Muscle of leg (tissue), 16 donors: ENCODE results near the gene LRRC58. TPM values are rescaled to one million over a fixed set of nuclear protein-coding genes. Genes with fewer than 3 reads are reported as not detected.
"Not testable (repeated sequence)": the region's sequence is repeated elsewhere in the genome, so short reads cannot be mapped to it uniquely, and the experiment has no call there.

Experiments used
- DNase-seq: peaks from one replicate; pipeline ENCODE4 v3.0.0; 2013
- H3K27ac ChIP-seq: one replicate; pipeline ENCODE4 v1.5.1; 2013; ENCODE audit warnings: mild to moderate bottlenecking, low read length, control low read depth
- H3K27me3 ChIP-seq: one replicate; pipeline ENCODE4 v1.6.1; 2013; ENCODE audit warnings: low read length; ENCODE audit not compliant: control insufficient read depth, insufficient read depth
- H3K36me3 ChIP-seq: one replicate; pipeline ENCODE4 v1.6.1; 2013; ENCODE audit warnings: low read length; ENCODE audit not compliant: control insufficient read depth, insufficient read depth
- H3K4me1 ChIP-seq: one replicate; pipeline ENCODE4 v1.6.1; 2013; ENCODE audit warnings: low read length; ENCODE audit not compliant: control insufficient read depth, insufficient read depth
- H3K4me3 ChIP-seq: one replicate; pipeline ENCODE4 v1.5.1; 2013; ENCODE audit warnings: low read length, control low read depth
- H3K9me3 ChIP-seq: replicated peaks from 2 replicates; pipeline ENCODE4 v1.6.1; 2013; ENCODE audit warnings: low read depth, low read length; ENCODE audit not compliant: control insufficient read depth
- WGBS: methylation state at CpG from one replicate; pipeline ENCODE4 v1.1.5; 2013; ENCODE audit warnings: missing lambda C conversion rate; ENCODE audit not compliant: insufficient coverage; 5-methylcytosine and 5-hydroxymethylcytosine counted together
- long read RNA-seq, 11 donors: transcript quantifications; one replicate each; lab custom pipeline, GENCODE V29; 2026
- polyA plus RNA-seq, 8 donors: library from polyadenylated mRNA; unstranded; fragments of 120-200 nt; gene quantifications; one replicate each; pipeline versions ENCODE4 v1.2.1 to v1.2.3, GENCODE V29; 2013; ENCODE audit warnings: inconsistent platforms in 1 of 8, low replicate concordance in 1 of 8; ENCODE audit not compliant: insufficient read length in 8 of 8, insufficient read depth in 1 of 8
- total RNA-seq: library from RNA; stranded (reverse); fragments of 120-200 nt; gene quantifications from one replicate; pipeline ENCODE4 v1.2.4, GENCODE V29; 2013

Gene LRRC58
- total RNA-seq (14.9 TPM), polyA plus RNA-seq (10 to 100 TPM in 7 of 8 donors, 1 to 10 TPM in 1; 9.0 to 18.7 (median 13.7) TPM)
- long read RNA-seq, donor 1, full-length matches to known transcripts: 1 of 1 reads
- long read RNA-seq, donor 1, partial matches to known transcripts: 0 of 1 reads
- long read RNA-seq, donor 1, other reads (novel, unspliced or antisense): 0 of 1 reads
- long read RNA-seq, donor 2: 0 reads
- long read RNA-seq, donor 3, full-length matches to known transcripts: 4 of 4 reads
- long read RNA-seq, donor 3, partial matches to known transcripts: 0 of 4 reads
- long read RNA-seq, donor 3, other reads (novel, unspliced or antisense): 0 of 4 reads
- long read RNA-seq, donor 4, full-length matches to known transcripts: 2 of 2 reads
- long read RNA-seq, donor 4, partial matches to known transcripts: 0 of 2 reads
- long read RNA-seq, donor 4, other reads (novel, unspliced or antisense): 0 of 2 reads
- long read RNA-seq, donor 5, full-length matches to known transcripts: 5 of 5 reads
- long read RNA-seq, donor 5, partial matches to known transcripts: 0 of 5 reads
- long read RNA-seq, donor 5, other reads (novel, unspliced or antisense): 0 of 5 reads
- long read RNA-seq, donor 6, full-length matches to known transcripts: 6 of 6 reads
- long read RNA-seq, donor 6, partial matches to known transcripts: 0 of 6 reads
- long read RNA-seq, donor 6, other reads (novel, unspliced or antisense): 0 of 6 reads
- long read RNA-seq, donor 7: 0 reads
- long read RNA-seq, donor 8, full-length matches to known transcripts: 3 of 3 reads
- long read RNA-seq, donor 8, partial matches to known transcripts: 0 of 3 reads
- long read RNA-seq, donor 8, other reads (novel, unspliced or antisense): 0 of 3 reads
- long read RNA-seq, donor 9, full-length matches to known transcripts: 1 of 1 reads
- long read RNA-seq, donor 9, partial matches to known transcripts: 0 of 1 reads
- long read RNA-seq, donor 9, other reads (novel, unspliced or antisense): 0 of 1 reads
- long read RNA-seq, donor 10, full-length matches to known transcripts: 3 of 3 reads
- long read RNA-seq, donor 10, partial matches to known transcripts: 0 of 3 reads
- long read RNA-seq, donor 10, other reads (novel, unspliced or antisense): 0 of 3 reads
- long read RNA-seq, donor 11: 0 reads

DNA sequence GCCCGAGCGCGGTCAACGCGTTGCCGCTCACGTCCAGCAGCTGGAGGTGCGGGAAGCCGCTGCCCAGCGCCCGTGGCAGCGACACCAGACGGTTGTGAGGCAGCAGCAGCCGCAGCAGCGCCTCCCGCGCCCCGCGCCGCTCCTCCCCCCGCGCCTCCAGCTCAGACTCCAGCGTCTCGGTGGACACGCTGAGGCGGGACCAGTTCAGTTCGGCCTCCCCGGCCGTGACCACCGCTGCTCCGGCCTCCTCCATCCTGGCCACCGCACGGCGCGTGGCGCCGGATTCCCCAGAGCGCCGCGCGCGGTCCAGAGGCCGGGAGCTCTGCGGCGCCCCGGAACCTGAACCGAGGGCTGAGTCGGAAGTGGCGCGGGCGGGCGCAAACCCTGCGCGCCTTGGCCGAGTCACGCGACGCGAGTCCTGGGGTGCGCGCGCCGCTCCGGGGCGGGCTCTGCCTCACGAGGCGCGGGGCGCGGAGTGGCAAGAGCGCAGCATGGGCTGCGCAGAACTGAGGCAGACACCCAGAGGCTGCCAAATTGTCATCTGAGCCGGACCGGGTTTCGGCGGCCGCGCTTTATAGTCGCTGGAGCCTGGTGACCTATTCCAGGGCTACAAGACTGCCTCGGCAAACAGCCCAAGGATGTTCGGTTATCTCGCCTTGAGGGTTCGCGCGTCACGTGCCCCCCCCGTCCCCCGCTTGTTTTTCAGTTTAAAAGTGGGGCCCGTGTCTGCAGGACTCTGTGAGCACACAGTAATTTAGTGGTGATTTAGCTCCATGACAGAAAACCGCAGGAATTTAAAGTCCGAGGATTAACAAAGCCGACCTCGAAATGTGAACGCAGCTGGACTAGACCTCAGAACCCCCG lies at the start of gene LRRC58:
Gene LRRC58 (minus strand): TSS at position 364 of the 864 bp plus-strand sequence. CDS start 111 bp downstream, at position 253.
- peaks cover 5% of the 10 kb centered on the region for H3K4me1 ChIP-seq

GRCh38 chr3:120396469-120396868 lies 47.3 kb upstream of the LRRC58 start:
- Histone ChIP-seq H3K27me3 (no peaks in the 10 kb centered on the region), H3K36me3 (peaks cover 66% of the 10 kb centered on the region), H3K9me3 (no peaks in the 10 kb centered on the region), H3K27ac (no peak overlapping the region), H3K4me3 (no peak overlapping the region), H3K4me1 (no peaks in the 10 kb centered on the region)
- no peak for DNase-seq
- 58% methylated on average over 8 of the region's 8 CpGs for WGBS

More for the DNA sequence above, at the start of gene LRRC58:
- Histone ChIP-seq H3K36me3 (no peaks in the 10 kb centered on the region), H3K4me3 (peak within 1 kb of the TSS; percentile 74), H3K27me3 (no peaks in the 10 kb centered on the region), H3K27ac (peak within 1 kb of the TSS; percentile 96), H3K9me3 (no peaks in the 10 kb centered on the region)
- WGBS: under 1% methylated on average over 92 of the region's 95 CpGs
- peak; percentile 97 for DNase-seq

GRCh38 chr3:120394347-120394746 lies 45.2 kb upstream of the LRRC58 start:
- Histone ChIP-seq H3K4me3 (no peak overlapping the region), H3K27me3 (no peaks in the 10 kb centered on the region), H3K36me3 (peaks cover 45% of the 10 kb centered on the region), H3K27ac (no peak overlapping the region), H3K9me3 (no peaks in the 10 kb centered on the region), H3K4me1 (no peaks in the 10 kb centered on the region)
- no peak for DNase-seq
- WGBS: no CpG with 5 or more reads among the region's 2 CpGs

DNA sequence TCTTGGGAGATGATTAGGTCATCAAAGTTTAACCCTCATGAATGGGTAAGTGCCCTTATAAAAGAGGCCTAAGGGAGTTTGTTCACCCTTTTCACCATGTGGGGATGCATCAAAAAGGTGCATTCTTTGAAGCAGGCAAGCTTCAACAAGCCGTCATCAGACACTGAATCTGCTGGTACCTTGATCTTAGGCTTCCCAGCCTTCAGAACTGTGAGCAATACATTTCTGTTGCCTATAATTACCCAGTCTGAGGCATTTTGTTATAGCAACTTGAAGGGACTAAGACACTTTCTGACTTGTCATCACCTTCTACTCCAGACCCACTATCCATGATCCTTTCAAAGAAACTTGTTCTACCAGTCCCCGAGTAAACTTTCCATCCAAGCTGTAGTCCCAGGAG lies 44.6 kb upstream of the LRRC58 start:
- Histone ChIP-seq H3K9me3 (no peaks in the 10 kb centered on the region), H3K4me3 (no peak overlapping the region), H3K27ac (no peak overlapping the region), H3K27me3 (no peaks in the 10 kb centered on the region), H3K36me3 (peaks cover 41% of the 10 kb centered on the region), H3K4me1 (no peaks in the 10 kb centered on the region)
- 92% methylated on average over 1 of the region's 2 CpGs for WGBS
- DNase-seq: no peak

- DNase-seq: no peak
- no peak overlapping the region for H3K4me3 ChIP-seq
- no peaks in the 10 kb centered on the region for H3K27me3 ChIP-seq
- no peaks in the 10 kb centered on the region for H3K4me1 ChIP-seq
- H3K27ac ChIP-seq: no peak overlapping the region
- peaks cover 37% of the 10 kb centered on the region for H3K36me3 ChIP-seq
- WGBS: no CpG with 5 or more reads among the region's 4 CpGs
- H3K9me3 ChIP-seq: no peaks in the 10 kb centered on the region
Observed at GRCh38 chr3:120393243-120393642, 44.1 kb upstream of the LRRC58 start.

DNA sequence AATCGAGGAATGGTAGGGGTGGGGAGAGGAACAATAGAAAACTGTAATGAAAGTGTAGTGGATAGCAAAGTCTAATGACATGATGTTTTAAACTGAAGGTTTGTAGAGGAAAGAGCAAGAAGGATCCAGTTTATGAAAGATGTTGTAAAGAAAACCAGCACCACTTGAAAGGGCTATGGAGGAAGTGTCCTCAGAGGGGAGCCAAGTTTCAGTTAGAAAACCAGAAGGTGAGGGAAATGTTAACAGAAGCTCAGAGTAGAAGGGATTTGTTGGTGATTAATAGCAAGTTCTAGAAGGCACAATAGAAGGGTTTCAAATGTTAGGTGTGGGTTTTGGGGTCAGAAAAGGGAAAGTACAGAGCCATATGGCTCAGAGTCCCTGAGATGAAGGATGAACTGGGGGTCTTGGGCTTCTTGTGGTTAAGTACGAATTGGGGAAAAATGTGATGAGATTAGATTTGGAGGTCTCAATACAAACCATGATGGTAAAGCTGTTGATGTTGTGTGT lies 33.8 kb upstream of the LRRC58 start:
- DNase-seq: no peak
- Histone ChIP-seq H3K4me1 (no peaks in the 10 kb centered on the region), H3K4me3 (no peak overlapping the region), H3K27ac (no peak overlapping the region), H3K9me3 (no peaks in the 10 kb centered on the region), H3K27me3 (no peaks in the 10 kb centered on the region), H3K36me3 (no peaks in the 10 kb centered on the region)
- WGBS: 78% methylated on average over 1 of the region's 2 CpGs

DNA sequence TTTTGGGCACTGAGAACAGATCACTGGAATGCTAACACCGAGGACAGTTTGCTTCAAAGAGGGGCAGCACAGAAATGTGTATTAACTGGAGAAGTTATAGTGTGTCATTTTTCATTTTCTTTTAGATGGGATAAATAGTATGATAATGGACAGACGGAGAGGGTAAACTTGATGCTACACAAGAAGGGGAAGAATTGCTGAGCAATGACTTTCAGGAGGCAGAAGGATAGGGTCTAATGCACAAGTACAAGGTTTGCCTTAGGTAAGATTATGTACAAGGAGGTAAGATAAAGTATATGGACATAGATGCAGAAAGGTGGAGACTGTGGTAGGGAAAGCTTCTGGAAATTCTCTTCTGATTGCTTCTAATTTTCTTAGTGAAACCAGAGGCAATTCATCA lies 32.3 kb upstream of the LRRC58 start:
- Histone ChIP-seq H3K27ac (no peak overlapping the region), H3K4me3 (no peak overlapping the region), H3K9me3 (no peaks in the 10 kb centered on the region), H3K4me1 (no peaks in the 10 kb centered on the region), H3K36me3 (no peaks in the 10 kb centered on the region), H3K27me3 (no peaks in the 10 kb centered on the region)
- DNase-seq: no peak
- WGBS: 92% methylated on average over 2 of the region's 2 CpGs

DNA sequence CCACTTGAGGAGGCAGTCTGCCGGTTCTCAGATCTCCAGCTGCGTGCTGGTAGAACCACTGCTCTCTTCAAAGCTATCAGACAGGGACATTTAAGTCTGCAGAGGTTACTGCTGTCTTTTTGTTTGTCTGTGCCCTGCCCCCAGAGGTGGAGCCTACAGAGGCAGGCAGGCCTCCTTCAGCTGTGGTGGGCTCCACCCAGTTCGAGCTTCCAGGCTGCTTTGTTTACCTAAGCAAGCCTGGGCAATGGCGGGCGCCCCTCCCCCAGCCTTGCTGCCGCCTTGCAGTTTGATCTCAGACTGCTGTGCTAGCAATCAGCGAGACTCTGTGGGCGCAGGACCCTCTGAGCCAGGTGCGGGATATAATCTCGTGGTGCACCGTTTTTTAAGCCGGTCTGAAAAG lies 28.8 kb upstream of the LRRC58 start:
- H3K4me1 ChIP-seq, H3K9me3 ChIP-seq, H3K4me3 ChIP-seq, DNase-seq, H3K36me3 ChIP-seq, H3K27me3 ChIP-seq, H3K27ac ChIP-seq: not testable (repeated sequence)
- WGBS: no CpG with 5 or more reads among the region's 12 CpGs

GRCh38 chr3:120370463-120370862 lies 21.3 kb upstream of the LRRC58 start:
- Histone ChIP-seq H3K9me3 (no peaks in the 10 kb centered on the region), H3K4me3 (no peak overlapping the region), H3K27me3 (no peaks in the 10 kb centered on the region), H3K27ac (no peak overlapping the region), H3K4me1 (no peaks in the 10 kb centered on the region), H3K36me3 (no peaks in the 10 kb centered on the region)
- DNase-seq: no peak
